ENCODE data around the gene APOD. TPM values are rescaled to one million over a fixed set of nuclear protein-coding genes. Genes with fewer than 3 reads are reported as not detected.
"Not testable (repeated sequence)": the region's sequence is repeated elsewhere in the genome, so short reads cannot be mapped to it uniquely, and the experiment has no call there.

APOD gene
- total RNA-seq, 1 donor from 2014 or later, result 2.9 TPM

- peaks cover 10% of the 10 kb centered on the region for H3K27me3 Mint-ChIP-seq (ENCODE audit: low read depth)
- H3K4me3 Mint-ChIP-seq (ENCODE audit: unreplicated experiment), result peak overlapping the region; percentile 55
- H3K4me1 Mint-ChIP-seq (ENCODE audit: low read depth); DNase-seq (ENCODE audit: low spot score); H3K36me3 Mint-ChIP-seq (ENCODE audit: low read depth); H3K9me3 Mint-ChIP-seq (ENCODE audit: low read depth); H3K27ac Mint-ChIP-seq (ENCODE audit: unreplicated experiment): not testable (repeated sequence)
These were observed 41.1 kb upstream of the APOD start for GRCh38 chr3:195624603-195625560.

- DNase-seq (ENCODE audit: low spot score); H3K36me3 Mint-ChIP-seq (ENCODE audit: low read depth); H3K9me3 Mint-ChIP-seq (ENCODE audit: low read depth); H3K27ac Mint-ChIP-seq (ENCODE audit: unreplicated experiment); H3K4me3 Mint-ChIP-seq (ENCODE audit: unreplicated experiment); H3K4me1 Mint-ChIP-seq (ENCODE audit: low read depth): not testable (repeated sequence)
- peaks cover 10% of the 10 kb centered on the region for H3K27me3 Mint-ChIP-seq (ENCODE audit: low read depth)
These were observed 40.4 kb upstream of the APOD start for GRCh38 chr3:195624171-195624570.

- DNase-seq (ENCODE audit: low spot score); H3K27ac Mint-ChIP-seq (ENCODE audit: unreplicated experiment); H3K36me3 Mint-ChIP-seq (ENCODE audit: low read depth); H3K27me3 Mint-ChIP-seq (ENCODE audit: low read depth); H3K9me3 Mint-ChIP-seq (ENCODE audit: low read depth); H3K4me3 Mint-ChIP-seq (ENCODE audit: unreplicated experiment); H3K4me1 Mint-ChIP-seq (ENCODE audit: low read depth): not testable (repeated sequence)
These were observed 39.7 kb upstream of the APOD start for GRCh38 chr3:195623217-195623965.

- DNase-seq (ENCODE audit: low spot score); H3K27ac Mint-ChIP-seq (ENCODE audit: unreplicated experiment); H3K9me3 Mint-ChIP-seq (ENCODE audit: low read depth); H3K36me3 Mint-ChIP-seq (ENCODE audit: low read depth); H3K4me1 Mint-ChIP-seq (ENCODE audit: low read depth); H3K27me3 Mint-ChIP-seq (ENCODE audit: low read depth); H3K4me3 Mint-ChIP-seq (ENCODE audit: unreplicated experiment): not testable (repeated sequence)
These were observed 38.9 kb upstream of the APOD start for GRCh38 chr3:195622523-195623170.

- H3K27ac Mint-ChIP-seq (ENCODE audit: unreplicated experiment); H3K27me3 Mint-ChIP-seq (ENCODE audit: low read depth); H3K4me1 Mint-ChIP-seq (ENCODE audit: low read depth); H3K9me3 Mint-ChIP-seq (ENCODE audit: low read depth); H3K36me3 Mint-ChIP-seq (ENCODE audit: low read depth); H3K4me3 Mint-ChIP-seq (ENCODE audit: unreplicated experiment); DNase-seq (ENCODE audit: low spot score): not testable (repeated sequence)
These were observed 38.3 kb upstream of the APOD start for GRCh38 chr3:195622012-195622411.

GRCh38 chr3:195621095-195621494 is 37.4 kb upstream of the APOD start:
- H3K27me3 Mint-ChIP-seq (ENCODE audit: low read depth); H3K4me3 Mint-ChIP-seq (ENCODE audit: unreplicated experiment); DNase-seq (ENCODE audit: low spot score); H3K4me1 Mint-ChIP-seq (ENCODE audit: low read depth); H3K27ac Mint-ChIP-seq (ENCODE audit: unreplicated experiment); H3K9me3 Mint-ChIP-seq (ENCODE audit: low read depth); H3K36me3 Mint-ChIP-seq (ENCODE audit: low read depth): not testable (repeated sequence)

GRCh38 chr3:195620476-195620875 is 36.7 kb upstream of the APOD start:
- not testable (repeated sequence) for H3K36me3 Mint-ChIP-seq (ENCODE audit: low read depth); DNase-seq (ENCODE audit: low spot score); H3K4me1 Mint-ChIP-seq (ENCODE audit: low read depth); H3K27me3 Mint-ChIP-seq (ENCODE audit: low read depth); H3K9me3 Mint-ChIP-seq (ENCODE audit: low read depth); H3K27ac Mint-ChIP-seq (ENCODE audit: unreplicated experiment); H3K4me3 Mint-ChIP-seq (ENCODE audit: unreplicated experiment)

GRCh38 chr3:195619591-195620369 is 36.0 kb upstream of the APOD start:
- not testable (repeated sequence) for H3K9me3 Mint-ChIP-seq (ENCODE audit: low read depth); H3K36me3 Mint-ChIP-seq (ENCODE audit: low read depth); H3K4me3 Mint-ChIP-seq (ENCODE audit: unreplicated experiment); H3K27ac Mint-ChIP-seq (ENCODE audit: unreplicated experiment); H3K4me1 Mint-ChIP-seq (ENCODE audit: low read depth); H3K27me3 Mint-ChIP-seq (ENCODE audit: low read depth); DNase-seq (ENCODE audit: low spot score)

GRCh38 chr3:195617784-195618659 is 34.3 kb upstream of the APOD start:
- H3K27ac Mint-ChIP-seq (ENCODE audit: unreplicated experiment); H3K36me3 Mint-ChIP-seq (ENCODE audit: low read depth); H3K4me1 Mint-ChIP-seq (ENCODE audit: low read depth); DNase-seq (ENCODE audit: low spot score); H3K9me3 Mint-ChIP-seq (ENCODE audit: low read depth); H3K4me3 Mint-ChIP-seq (ENCODE audit: unreplicated experiment); H3K27me3 Mint-ChIP-seq (ENCODE audit: low read depth): not testable (repeated sequence)

- not testable (repeated sequence) for H3K27ac Mint-ChIP-seq (ENCODE audit: unreplicated experiment); H3K4me3 Mint-ChIP-seq (ENCODE audit: unreplicated experiment); H3K36me3 Mint-ChIP-seq (ENCODE audit: low read depth); H3K27me3 Mint-ChIP-seq (ENCODE audit: low read depth); H3K4me1 Mint-ChIP-seq (ENCODE audit: low read depth); DNase-seq (ENCODE audit: low spot score); H3K9me3 Mint-ChIP-seq (ENCODE audit: low read depth)
These were observed 33.4 kb upstream of the APOD start for GRCh38 chr3:195617134-195617533.
